HEK293T (cell line): ENCODE data around the gene PRSS23.

ENCODE experiments used
- BHLHE40 ChIP-seq: fragments of 450-650 bp; IDR thresholded peaks from 2 replicates; pipeline ENCODE4 v1.6.1; 2016; ENCODE audit warnings: mild to moderate bottlenecking, moderate library complexity, borderline replicate concordance
- SP1 ChIP-seq: fragments of 450-650 bp; IDR thresholded peaks from 2 replicates; pipeline ENCODE4 v1.6.1; 2017

- TF ChIP-seq SP1 = no peak
- no peak for TF ChIP-seq BHLHE40
Measured at GRCh38 chr11:86775361-86775760, 25.0 kb upstream of the PRSS23 start.
